ENCODE data around the gene LILRB3. TPM values are rescaled to one million over a fixed set of nuclear protein-coding genes. Genes with fewer than 3 reads are reported as not detected.

Gene LILRB3
- total RNA-seq, 1 donor from 2014 or later: not detected

- H3K27ac Mint-ChIP-seq (ENCODE audit: unreplicated experiment): no peak overlapping the region
- H3K27me3 Mint-ChIP-seq (ENCODE audit: low read depth): peaks cover 22% of the 10 kb centered on the region
- H3K4me3 Mint-ChIP-seq: no peak overlapping the region
- H3K36me3 Mint-ChIP-seq (ENCODE audit: low read depth): no peaks in the 10 kb centered on the region
- peaks cover 3% of the 10 kb centered on the region for H3K4me1 Mint-ChIP-seq
- no peaks in the 10 kb centered on the region for H3K9me3 Mint-ChIP-seq
- TF ChIP-seq, protein P1, sequence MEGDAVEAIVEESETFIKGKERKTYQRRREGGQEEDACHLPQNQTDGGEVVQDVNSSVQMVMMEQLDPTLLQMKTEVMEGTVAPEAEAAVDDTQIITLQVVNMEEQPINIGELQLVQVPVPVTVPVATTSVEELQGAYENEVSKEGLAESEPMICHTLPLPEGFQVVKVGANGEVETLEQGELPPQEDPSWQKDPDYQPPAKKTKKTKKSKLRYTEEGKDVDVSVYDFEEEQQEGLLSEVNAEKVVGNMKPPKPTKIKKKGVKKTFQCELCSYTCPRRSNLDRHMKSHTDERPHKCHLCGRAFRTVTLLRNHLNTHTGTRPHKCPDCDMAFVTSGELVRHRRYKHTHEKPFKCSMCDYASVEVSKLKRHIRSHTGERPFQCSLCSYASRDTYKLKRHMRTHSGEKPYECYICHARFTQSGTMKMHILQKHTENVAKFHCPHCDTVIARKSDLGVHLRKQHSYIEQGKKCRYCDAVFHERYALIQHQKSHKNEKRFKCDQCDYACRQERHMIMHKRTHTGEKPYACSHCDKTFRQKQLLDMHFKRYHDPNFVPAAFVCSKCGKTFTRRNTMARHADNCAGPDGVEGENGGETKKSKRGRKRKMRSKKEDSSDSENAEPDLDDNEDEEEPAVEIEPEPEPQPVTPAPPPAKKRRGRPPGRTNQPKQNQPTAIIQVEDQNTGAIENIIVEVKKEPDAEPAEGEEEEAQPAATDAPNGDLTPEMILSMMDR (conservative IDR thresholded peaks at IDR 0.05): no peak
- no peak for DNase-seq (ENCODE audit: low read depth, low spot score)
These were observed 39.3 kb upstream of the LILRB3 start for GRCh38 chr19:54262066-54262465.

DNA sequence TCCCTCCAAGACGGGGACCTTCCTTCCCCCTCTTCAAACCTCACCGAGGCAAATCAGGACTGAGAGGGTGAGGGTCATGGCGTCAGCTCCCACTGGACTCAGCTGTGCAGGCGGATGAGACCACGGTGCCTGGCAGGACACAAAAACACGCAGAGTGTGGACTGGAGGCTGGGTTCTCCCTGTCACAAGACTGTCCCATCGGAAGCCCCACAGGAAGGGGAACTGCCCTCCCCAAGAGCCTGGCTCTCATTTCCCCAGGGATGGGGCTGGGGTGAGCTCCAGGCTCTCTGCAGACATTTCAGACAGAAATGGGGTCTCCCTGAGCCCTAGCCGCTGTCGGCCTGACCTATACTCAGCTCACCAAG lies 34.3 kb upstream of the LILRB3 start, which contains the start of gene LILRB5:
Gene LILRB5 (minus strand): TSS at position 158 of the 365 bp plus-strand sequence. CDS start 80 bp downstream, at position 78.
- no peaks in the 10 kb centered on the region for H3K36me3 Mint-ChIP-seq (ENCODE audit: low read depth)
- H3K9me3 Mint-ChIP-seq: no peaks in the 10 kb centered on the region
- DNase-seq (ENCODE audit: low read depth, low spot score): no peak
- no peak within 1 kb of the TSS for H3K4me3 Mint-ChIP-seq
- TF ChIP-seq, protein P1 (conservative IDR thresholded peaks at IDR 0.05): no peak
- H3K27ac Mint-ChIP-seq (ENCODE audit: unreplicated experiment): no peak within 1 kb of the TSS
- H3K27me3 Mint-ChIP-seq (ENCODE audit: low read depth): peaks cover 9% of the 10 kb centered on the region
- H3K4me1 Mint-ChIP-seq: no peaks in the 10 kb centered on the region

GRCh38 chr19:54256250-54257115 lies 33.7 kb upstream of the LILRB3 start:
- TF ChIP-seq, protein P1 (conservative IDR thresholded peaks at IDR 0.05): no peak
- no peak overlapping the region for H3K4me3 Mint-ChIP-seq
- no peak overlapping the region for H3K27ac Mint-ChIP-seq (ENCODE audit: unreplicated experiment)
- no peaks in the 10 kb centered on the region for H3K9me3 Mint-ChIP-seq
- DNase-seq (ENCODE audit: low read depth, low spot score): no peak
- no peaks in the 10 kb centered on the region for H3K4me1 Mint-ChIP-seq
- peaks cover 9% of the 10 kb centered on the region for H3K27me3 Mint-ChIP-seq (ENCODE audit: low read depth)
- no peaks in the 10 kb centered on the region for H3K36me3 Mint-ChIP-seq (ENCODE audit: low read depth)

- no peaks in the 10 kb centered on the region for H3K4me1 Mint-ChIP-seq
- DNase-seq (ENCODE audit: low read depth, low spot score): no peak
- H3K36me3 Mint-ChIP-seq (ENCODE audit: low read depth): no peaks in the 10 kb centered on the region
- no peaks in the 10 kb centered on the region for H3K9me3 Mint-ChIP-seq
- peaks cover 11% of the 10 kb centered on the region for H3K27me3 Mint-ChIP-seq (ENCODE audit: low read depth)
- no peak overlapping the region for H3K4me3 Mint-ChIP-seq
- H3K27ac Mint-ChIP-seq (ENCODE audit: unreplicated experiment): no peak overlapping the region
- TF ChIP-seq, protein P1 (conservative IDR thresholded peaks at IDR 0.05): no peak
These were observed 32.4 kb upstream of the LILRB3 start for GRCh38 chr19:54255105-54255775.

GRCh38 chr19:54254195-54254906 lies 31.5 kb upstream of the LILRB3 start:
- H3K4me3 Mint-ChIP-seq: no peak overlapping the region
- H3K27me3 Mint-ChIP-seq (ENCODE audit: low read depth): peaks cover 14% of the 10 kb centered on the region
- no peak for DNase-seq (ENCODE audit: low read depth, low spot score)
- no peaks in the 10 kb centered on the region for H3K4me1 Mint-ChIP-seq
- TF ChIP-seq, protein P1 (conservative IDR thresholded peaks at IDR 0.05): no peak
- H3K27ac Mint-ChIP-seq (ENCODE audit: unreplicated experiment): no peak overlapping the region
- no peaks in the 10 kb centered on the region for H3K9me3 Mint-ChIP-seq
- no peaks in the 10 kb centered on the region for H3K36me3 Mint-ChIP-seq (ENCODE audit: low read depth)

Measured in neural crest cell (in vitro differentiated cells).